Testis (tissue), 2 donors: Measurements from ENCODE around the gene LAMB2.

Experiments used
- CTCF ChIP-seq, 3 experiments: fragments of 450-650 bp in 2 of 3; fragments of 200-600 bp in 1 of 3; sonication (generic) in 1 of 3; IDR thresholded peaks; one replicate each; pipeline ENCODE4 v1.5.1; 2016 to 2019; ENCODE audit warnings: antibody characterized with exemption in 3 of 3, mild to moderate bottlenecking in 2 of 3, moderate library complexity in 1 of 3
- POLR2A ChIP-seq: fragments of 450-650 bp; IDR thresholded peaks from one replicate; pipeline ENCODE4 v1.6.1; 2017; ENCODE audit warnings: antibody characterized with exemption, mild to moderate bottlenecking, moderate library complexity

- TF ChIP-seq CTCF (IDR thresholded peaks at IDR 0.05) = no peak
- TF ChIP-seq POLR2A = no peak
These were observed 40.9 kb upstream of the LAMB2 start for GRCh38 chr3:49173792-49174170.
